Stomach (tissue), 4 donors: Measurements from ENCODE around the gene CFB.
"Not testable (repeated sequence)": the region's sequence is repeated elsewhere in the genome, so short reads cannot be mapped to it uniquely, and the experiment has no call there.

Source experiments
- POLR2A ChIP-seq, 4 donors: fragments of 450-650 bp; IDR thresholded peaks; one replicate each; pipeline ENCODE4 v1.6.1; 2016; ENCODE audit warnings: antibody characterized with exemption in 4 of 4, control low read depth in 2 of 4, mild to moderate bottlenecking in 1 of 4, moderate library complexity in 1 of 4
- TF ChIP-seq, protein P1 (sequence below), 7 experiments: fragments of 450-650 bp in 4 of 7; fragments of 200-600 bp in 3 of 7; sonication (generic) in 3 of 7; IDR thresholded peaks; one replicate each; pipeline ENCODE4 v1.5.1; 2016 to 2019; ENCODE audit warnings: antibody characterized with exemption in 7 of 7, control low read depth in 2 of 7, mild to moderate bottlenecking in 1 of 7

DNA sequence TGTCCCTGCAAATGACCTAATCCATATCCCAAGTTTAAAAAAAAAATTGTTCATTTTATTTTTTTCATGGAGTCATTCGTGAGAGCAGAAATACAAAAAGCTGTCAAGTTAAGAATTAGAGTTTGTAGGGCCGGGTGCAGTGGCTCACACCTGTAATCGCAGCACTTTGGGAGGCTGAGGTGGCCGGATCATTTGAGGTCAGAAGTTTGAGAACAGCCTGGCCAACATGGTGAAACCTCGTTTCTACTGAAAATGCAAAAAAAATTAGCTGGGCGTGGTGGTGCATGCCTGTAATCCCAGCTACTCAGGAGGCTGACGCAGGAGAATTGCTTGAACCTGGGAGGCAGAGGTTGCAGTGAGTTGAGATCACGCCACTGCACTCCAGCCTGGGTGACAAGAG, 39.2 kb upstream of the CFB start:
- TF ChIP-seq, protein P1, sequence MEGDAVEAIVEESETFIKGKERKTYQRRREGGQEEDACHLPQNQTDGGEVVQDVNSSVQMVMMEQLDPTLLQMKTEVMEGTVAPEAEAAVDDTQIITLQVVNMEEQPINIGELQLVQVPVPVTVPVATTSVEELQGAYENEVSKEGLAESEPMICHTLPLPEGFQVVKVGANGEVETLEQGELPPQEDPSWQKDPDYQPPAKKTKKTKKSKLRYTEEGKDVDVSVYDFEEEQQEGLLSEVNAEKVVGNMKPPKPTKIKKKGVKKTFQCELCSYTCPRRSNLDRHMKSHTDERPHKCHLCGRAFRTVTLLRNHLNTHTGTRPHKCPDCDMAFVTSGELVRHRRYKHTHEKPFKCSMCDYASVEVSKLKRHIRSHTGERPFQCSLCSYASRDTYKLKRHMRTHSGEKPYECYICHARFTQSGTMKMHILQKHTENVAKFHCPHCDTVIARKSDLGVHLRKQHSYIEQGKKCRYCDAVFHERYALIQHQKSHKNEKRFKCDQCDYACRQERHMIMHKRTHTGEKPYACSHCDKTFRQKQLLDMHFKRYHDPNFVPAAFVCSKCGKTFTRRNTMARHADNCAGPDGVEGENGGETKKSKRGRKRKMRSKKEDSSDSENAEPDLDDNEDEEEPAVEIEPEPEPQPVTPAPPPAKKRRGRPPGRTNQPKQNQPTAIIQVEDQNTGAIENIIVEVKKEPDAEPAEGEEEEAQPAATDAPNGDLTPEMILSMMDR (IDR thresholded peaks at IDR 0.05), result not testable (repeated sequence)
- TF ChIP-seq POLR2A (IDR thresholded peaks at IDR 0.05), result not testable (repeated sequence)
